K562 (cell line): ENCODE measurements around the gene IGF2BP1. TPM values are rescaled to one million over a fixed set of nuclear protein-coding genes. Genes with fewer than 3 reads are reported as not detected.

Experiments
- ATAC-seq: fragments of 200-7000 bp; cut with Tn5 transposase; 3 replicates; pipeline ENCODE4 v1.9.1; 2020; ENCODE audit warnings: moderate library complexity
- BruUV-seq: library from RNA; stranded (reverse); fragments of 400-500 nt; replicated peaks from 2 replicates; lab custom pipeline; 2021; lab: Mats Ljungman, UMichigan
- CTCF ChIA-PET: fragments of 300-600 bp; formaldehyde crosslinking; extraction: SDS; loops from one replicate; lab custom pipeline; 2021; ENCODE audit warnings: low intra/inter-chr PET ratio; lab: Yijun Ruan, JAX
- POLR2A ChIA-PET: fragments of 300-600, 350-650 bp; sonication (Branson Sonifier 250); formaldehyde crosslinking; extraction: SDS; loops from one replicate; lab custom pipeline; 2021; ENCODE audit warnings: antibody characterized with exemption, inconsistent platforms; lab: Yijun Ruan, JAX
- DNase-seq, 4 experiments: peaks; one replicate each; pipeline versions ENCODE4 v3.0.0 to v3.0.0-alpha.2; 2011 to 2018; ENCODE audit warnings: low spot score in 3 of 4, mixed read lengths in 3 of 4; ENCODE audit errors: extremely low read depth in 1 of 4
- FAIRE-seq: peaks from 2 replicates; lab custom pipeline; 2011; peaks lifted over from hg19 to GRCh38; lab: Jason Lieb, UNC
- H2AFZ ChIP-seq: 2 replicates; pipeline ENCODE4 v1.6.0; 2011; ENCODE audit warnings: low read depth, low read length, control low read depth, inconsistent platforms
- H3K27ac ChIP-seq: fragments of 200-600 bp; 3 replicates; pipeline ENCODE4 v1.8.0; 2011; ENCODE audit warnings: low read depth, mild to moderate bottlenecking, control low read depth, inconsistent platforms, low read length, moderate library complexity, mixed read lengths; ENCODE audit errors: extremely low read depth
- H3K27me3 ChIP-seq, 2 experiments: fragments of 300-600 bp in 1 of 2; 2 replicates in 1 of 2; 3 replicates in 1 of 2; pipeline versions ENCODE4 v1.6.0 to v1.8.0; 2011; ENCODE audit warnings: inconsistent platforms in 2 of 2, low read length in 2 of 2, mild to moderate bottlenecking in 1 of 2, mixed read lengths in 1 of 2, moderate library complexity in 1 of 2; ENCODE audit not compliant: control insufficient read depth in 2 of 2, insufficient read depth in 2 of 2
- H3K36me3 ChIP-seq: fragments of 300-600 bp; 3 replicates; pipeline ENCODE4 v1.8.0; 2011; ENCODE audit warnings: mild to moderate bottlenecking, low read length, inconsistent platforms; ENCODE audit not compliant: control insufficient read depth, insufficient read depth
- H3K4me1 ChIP-seq, 2 experiments: fragments of 200-600 bp in 1 of 2; replicated peaks in 1 of 2; 2 replicates in 1 of 2; 3 replicates in 1 of 2; pipeline versions ENCODE4 v1.5.1 to v1.8.0; 2011; ENCODE audit warnings: inconsistent platforms in 2 of 2, low read length in 2 of 2, mild to moderate bottlenecking in 1 of 2, mixed read lengths in 1 of 2, moderate library complexity in 1 of 2; ENCODE audit not compliant: control insufficient read depth in 2 of 2, insufficient read depth in 2 of 2
- H3K4me2 ChIP-seq: 2 replicates; pipeline ENCODE4 v1.6.1; 2011; ENCODE audit warnings: low read length, control low read depth, inconsistent platforms, mixed read lengths; ENCODE audit not compliant: insufficient read depth
- H3K4me3 ChIP-seq: fragments of 200-600 bp; sonication (generic), shearing (Covaris generic); 2 replicates; pipeline ENCODE4 v1.5.1; 2016; ENCODE audit warnings: control low read depth, inconsistent platforms
- H3K79me2 ChIP-seq: fragments of 200-600 bp; 3 replicates; pipeline ENCODE4 v1.8.0; 2011; ENCODE audit warnings: low read length, inconsistent platforms; ENCODE audit not compliant: control insufficient read depth, insufficient read depth
- H3K9ac ChIP-seq, 2 experiments: 2 replicates each; pipeline versions ENCODE4 v1.6.0 to v1.6.1; 2011; ENCODE audit warnings: low read depth in 2 of 2, low read length in 2 of 2, control low read depth in 1 of 2, inconsistent platforms in 1 of 2, mild to moderate bottlenecking in 1 of 2, mixed read lengths in 1 of 2; ENCODE audit not compliant: insufficient read depth in 1 of 2
- H3K9me1 ChIP-seq: one replicate; pipeline ENCODE4 v1.6.0; 2011; ENCODE audit warnings: inconsistent platforms, mild to moderate bottlenecking, low read length, moderate library complexity; ENCODE audit not compliant: control insufficient read depth, insufficient read depth
- H3K9me3 ChIP-seq: replicated peaks from 2 replicates; pipeline ENCODE4 v1.5.1; 2011; ENCODE audit warnings: low read depth, low read length, inconsistent platforms; ENCODE audit not compliant: control insufficient read depth, insufficient read depth
- H4K20me1 ChIP-seq: replicated peaks from 2 replicates; pipeline ENCODE4 v1.6.1; 2011; ENCODE audit warnings: low read length, inconsistent platforms, mixed read lengths; ENCODE audit not compliant: control insufficient read depth, insufficient read depth
- FOXP1 ChIP-seq: sonication (generic); formaldehyde crosslinking; IDR thresholded peaks from 2 replicates; pipeline ENCODE4 v1.8.0; 2022; ENCODE audit warnings: mild to moderate bottlenecking, missing genetic modification reagents
- MXI1 ChIP-seq: IDR thresholded peaks from 2 replicates; pipeline ENCODE4 v1.6.1; 2011; ENCODE audit warnings: low read depth, mild to moderate bottlenecking, improper control_type of control experiment, low read length
- PRDM10 ChIP-seq: fragments of 450-650 bp; IDR thresholded peaks from 2 replicates; pipeline ENCODE4 v1.6.1; 2018; ENCODE audit not compliant: partially characterized antibody
- ZMIZ1 ChIP-seq, 2 experiments: fragments of 150-350 bp in 1 of 2; IDR thresholded peaks; 2 replicates each; pipeline ENCODE4 v1.6.1; 2012 to 2016; ENCODE audit warnings: low read depth in 2 of 2, low read length in 2 of 2, mild to moderate bottlenecking in 1 of 2, moderate library complexity in 1 of 2
- WGBS: fragments of 100-300 bp; shearing (Covaris generic); methylation state at CpG from one replicate; pipeline ENCODE4 v1.1.6; 2016; ENCODE audit warnings: low coverage, mixed read lengths; ENCODE audit not compliant: insufficient coverage; ENCODE audit errors: missing lambda C conversion rate; 5-methylcytosine and 5-hydroxymethylcytosine counted together
- in situ Hi-C: fragments of 300-500 bp; cut with MboI; formaldehyde crosslinking; loops from 4 replicates; pipeline ENCODE4 v1.15.0; 2018; ENCODE audit warnings: inconsistent platforms, mixed read lengths
- intact Hi-C: fragments of 100-400 bp; cut with micrococcal nuclease; formaldehyde crosslinking; loops from 2 replicates; pipeline ENCODE4 v1.14.2; 2022
- polyA plus RNA-seq, 8 experiments: library from polyadenylated mRNA; depleted of rRNA in 4 of 8; stranded (reverse) in 5 of 8; unstranded in 3 of 8; fragments of >200 nt; fragmentation: Nextera tagmentation in 2 of 8; fragmentation: Illumina TruSeq in 1 of 8; extraction: Ambion mirVana in 2 of 8; extraction: Trizol in 1 of 8; gene quantifications; 2 replicates each; pipeline versions ENCODE4 v1.2.1 to v1.2.3, GENCODE V29; 2011 to 2014; ENCODE audit warnings: inconsistent platforms in 1 of 8, missing spikeins in 1 of 8
- total RNA-seq, 7 experiments: library from RNA; depleted of rRNA in 6 of 7; stranded (reverse); fragments of >200 nt in 6 of 7; fragmentation: Illumina TruSeq in 2 of 7; extraction: Trizol in 2 of 7; gene quantifications; 2 replicates each; pipeline versions ENCODE4 v1.2.1 to v1.2.3, GENCODE V29; 2011 to 2021; ENCODE audit warnings: low replicate concordance in 1 of 7

Gene IGF2BP1
- total and polyA plus RNA-seq, 9 of the 15 experiments (the other 6 are each of a cell fraction or from before 2014, with no cell fraction given), result 13.0 to 318 (median 53.6) TPM

- H3K4me1 ChIP-seq, result peaks cover 5 to 22% of the 10 kb centered on the region in 2 experiments; a peak in 4 of 5 replicates
- BruUV-seq, result no TSS peak
- H2AFZ ChIP-seq, result no peak overlapping the region
- intact Hi-C loops, result no loop called here
- in situ Hi-C loops, result no loop called here
- WGBS, result 85% methylated on average over 19 of the region's 22 CpGs
- ATAC-seq (no peak), FAIRE-seq (no peak), DNase-seq (no peak)
- peaks cover 18% of the 10 kb centered on the region for H4K20me1 ChIP-seq
- no peak for TF ChIP-seq ZMIZ1 (IDR thresholded peaks at IDR 0.05; ENCODE audit: low read depth in 2 of 2, low read length in 2 of 2)
- TF ChIP-seq FOXP1, result no peak
- peak; percentile 73 for TF ChIP-seq PRDM10
- no peak for TF ChIP-seq MXI1
- no peak overlapping the region for H3K9ac ChIP-seq
- H3K27ac ChIP-seq, result no peak overlapping the region
- no peak overlapping the region for H3K4me3 ChIP-seq
- ChIA-PET POLR2A (interaction anchor here (0.6 to 2.8 kb wide), 7 partner anchors 9 to 40 kb away, joined by 3 to 11 read pairs (median 3); no protein-coding TSS in a partner anchor), CTCF (no interaction called here)
- H3K4me2 ChIP-seq, result no peak overlapping the region
- peaks cover 86% of the 10 kb centered on the region for H3K36me3 ChIP-seq
- peaks cover 4% of the 10 kb centered on the region for H3K9me1 ChIP-seq
- no peaks in the 10 kb centered on the region for H3K27me3 ChIP-seq
- peaks cover 95% of the 10 kb centered on the region for H3K79me2 ChIP-seq
- no peaks in the 10 kb centered on the region for H3K9me3 ChIP-seq
These were observed 18.2 kb downstream of the IGF2BP1 start for GRCh38 chr17:49015179-49015923.
